ENCODE measurements around the gene ALOX5AP.

- TF ChIP-seq CTCF (conservative IDR thresholded peaks at IDR 0.05; ENCODE audit: low read depth, low read length) = no peak
- no peak for TF ChIP-seq EZH2 (IDR thresholded peaks at IDR 0.05; ENCODE audit: borderline replicate concordance, low read depth, low read length, poor library complexity, severe bottlenecking)
Measured at GRCh38 chr13:30735872-30736175, 481 bp downstream of the ALOX5AP start.
